HG02588 (cell line): ENCODE data around the gene CREB3L1.

Experiments used
- ATAC-seq: cut with Tn5 transposase; IDR thresholded peaks from one replicate; pipeline ENCODE4 v1.9.1; 2021; ENCODE audit warnings: mild to moderate bottlenecking, moderate library complexity; ENCODE audit not compliant: unreplicated experiment

Gene CREB3L1

GRCh38 chr11:46321757-46322156 is 44.3 kb downstream of the CREB3L1 start:
- ATAC-seq: no peak

DNA sequence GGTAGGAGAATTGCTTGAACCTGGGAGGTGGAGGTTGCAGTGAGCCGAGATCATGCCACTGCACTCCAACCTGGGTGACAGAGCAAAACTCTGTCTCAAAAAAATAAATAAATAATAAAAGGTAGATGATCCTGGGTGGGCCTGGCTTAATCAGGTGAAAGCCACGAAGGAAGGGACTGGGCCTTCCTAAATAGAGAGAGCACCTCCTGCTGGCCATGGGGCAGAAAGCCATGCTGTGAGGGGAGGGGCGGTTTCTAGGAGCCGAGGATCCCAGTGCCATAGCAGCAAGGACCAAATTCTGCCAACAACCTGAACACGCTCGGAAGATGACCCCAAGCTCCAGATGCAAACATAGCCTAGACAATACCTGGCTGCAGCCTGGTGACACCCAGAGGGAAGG is 45.3 kb downstream of the CREB3L1 start:
- no peak for ATAC-seq

- ATAC-seq: no peak
Measured at GRCh38 chr11:46326813-46327416, 49.5 kb downstream of the CREB3L1 start.

DNA sequence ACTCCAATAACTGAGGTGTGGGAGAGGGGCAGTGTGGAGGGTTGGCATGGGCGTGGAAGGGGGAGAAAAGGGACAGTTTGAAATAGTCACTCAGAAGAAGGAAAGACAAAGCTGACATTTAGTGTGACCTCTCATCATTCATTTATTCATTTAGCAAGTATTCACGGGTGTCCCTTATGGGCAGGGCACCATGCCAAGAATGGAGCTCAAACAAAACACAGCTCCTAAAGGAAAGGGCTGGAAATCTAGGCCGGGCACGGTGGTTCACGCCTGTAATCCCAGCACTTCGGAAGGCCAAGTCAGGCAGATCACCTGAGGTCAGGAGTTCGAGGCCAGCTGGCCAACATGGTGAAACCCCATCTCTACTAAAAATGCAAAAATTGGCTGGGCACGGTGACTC is 50.4 kb downstream of the CREB3L1 start:
- ATAC-seq: no peak

GRCh38 chr11:46330154-46330553 is 52.7 kb downstream of the CREB3L1 start:
- no peak for ATAC-seq

- no peak for ATAC-seq
Measured at GRCh38 chr11:46330563-46331281, 53.3 kb downstream of the CREB3L1 start.

DNA sequence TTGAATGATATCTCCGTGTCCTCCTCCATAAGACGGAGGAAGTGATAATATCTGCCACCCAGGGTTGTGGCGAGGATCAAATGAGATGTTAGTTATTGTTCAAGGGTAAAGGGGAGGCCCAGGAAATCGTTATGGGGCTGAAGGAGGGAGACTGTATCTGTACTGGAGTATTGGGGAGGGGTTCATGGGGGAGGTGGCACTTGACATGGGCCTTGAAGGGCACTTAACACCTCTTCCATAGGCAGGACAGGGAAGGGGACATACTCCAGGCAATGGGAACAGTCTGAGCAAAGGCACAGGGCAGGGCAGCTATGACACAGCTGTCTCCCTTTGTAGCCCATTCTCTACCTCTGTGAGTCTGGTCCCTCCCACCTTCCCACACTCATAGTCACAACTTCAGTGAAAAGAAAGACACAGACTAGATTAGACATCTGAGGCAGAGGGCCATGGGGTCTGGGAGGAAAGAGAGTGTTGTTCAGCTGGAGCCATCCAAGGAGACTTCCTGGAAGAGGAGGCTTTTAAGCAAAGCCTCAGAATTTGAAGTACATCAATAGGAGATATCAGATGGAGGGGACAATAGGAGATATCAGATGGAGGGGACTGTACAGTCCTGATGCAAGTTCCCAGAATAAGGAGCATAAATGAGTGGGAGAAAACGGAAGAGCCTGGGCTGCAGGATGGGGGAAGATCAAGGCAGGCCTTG is 54.0 kb downstream of the CREB3L1 start:
- ATAC-seq: no peak

DNA sequence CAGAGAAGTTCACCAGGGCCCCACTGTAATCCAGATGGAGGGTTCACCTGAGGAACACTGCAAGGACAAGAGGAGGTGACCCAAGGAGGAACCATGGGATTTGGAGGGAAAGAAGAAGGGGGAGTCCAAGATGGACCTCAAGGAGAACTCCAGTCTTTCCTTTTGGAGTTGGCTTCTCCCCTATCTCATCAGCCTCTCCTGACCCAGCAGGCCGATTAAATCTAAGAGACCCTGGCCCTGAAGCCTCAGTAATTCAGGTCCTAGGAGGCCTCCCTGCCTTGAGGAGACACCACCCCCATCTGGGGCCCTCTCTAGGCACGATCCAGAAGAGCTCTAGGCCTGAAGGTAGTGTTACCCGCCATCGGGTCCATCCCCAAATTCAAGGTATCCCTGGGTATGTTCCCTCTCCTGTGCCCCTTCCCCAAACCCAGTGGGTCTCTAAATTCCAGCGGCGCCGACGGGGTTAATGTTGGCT is 54.7 kb downstream of the CREB3L1 start:
- ATAC-seq: no peak

- no peak for ATAC-seq
Measured at GRCh38 chr11:46332568-46333393, 55.3 kb downstream of the CREB3L1 start.

DNA sequence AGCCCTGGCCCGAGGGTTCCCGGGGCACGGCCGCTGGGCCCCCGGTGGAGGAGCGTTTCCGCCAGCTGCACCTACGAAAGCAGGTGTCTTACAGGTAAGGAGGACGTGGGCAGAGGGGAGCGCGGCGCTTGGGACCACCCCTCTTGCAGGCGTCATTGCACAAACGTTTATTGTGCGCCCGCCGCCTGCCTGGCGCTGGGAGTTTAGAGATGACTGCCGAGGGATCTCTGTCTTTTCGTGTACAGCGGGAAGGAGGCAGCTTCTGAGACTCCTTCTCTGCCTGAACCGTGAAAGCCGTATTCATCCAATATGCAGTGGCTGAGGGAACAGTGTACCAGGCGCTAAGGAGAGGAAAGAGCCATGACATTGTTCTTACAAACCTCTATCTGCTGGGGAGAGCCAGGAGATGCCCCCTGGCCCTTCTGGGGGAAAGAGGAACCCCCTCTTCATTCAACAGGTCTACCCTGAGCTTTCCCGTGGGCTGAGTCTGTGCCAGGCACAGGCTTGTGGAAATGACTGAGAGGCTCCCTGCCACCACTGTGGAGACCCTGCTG is 56.0 kb downstream of the CREB3L1 start:
- no peak for ATAC-seq

DNA sequence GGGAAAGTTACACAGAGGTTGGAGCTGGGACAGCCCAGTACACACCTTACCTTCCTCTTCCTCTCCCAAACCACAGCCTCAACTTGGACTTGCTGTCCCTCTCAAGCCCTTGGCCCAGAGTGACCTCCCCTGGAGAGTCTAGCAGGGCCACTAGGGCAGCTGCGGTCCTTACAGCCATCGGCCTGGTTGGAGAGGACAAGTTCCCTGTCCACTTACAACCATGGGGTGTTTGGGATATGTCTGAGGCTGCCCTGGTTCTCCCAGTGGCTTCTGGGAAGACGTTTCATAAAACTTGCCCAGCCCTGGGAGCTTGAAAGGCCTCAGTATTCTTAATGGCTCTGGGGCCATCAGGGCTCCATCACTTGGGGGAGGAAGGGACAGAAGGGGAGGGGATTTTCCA is 56.7 kb downstream of the CREB3L1 start:
- no peak for ATAC-seq

GRCh38 chr11:46335271-46335670 is 57.8 kb downstream of the CREB3L1 start:
- no peak for ATAC-seq

- no peak for ATAC-seq
Measured at GRCh38 chr11:46335890-46336562, 58.6 kb downstream of the CREB3L1 start.

DNA sequence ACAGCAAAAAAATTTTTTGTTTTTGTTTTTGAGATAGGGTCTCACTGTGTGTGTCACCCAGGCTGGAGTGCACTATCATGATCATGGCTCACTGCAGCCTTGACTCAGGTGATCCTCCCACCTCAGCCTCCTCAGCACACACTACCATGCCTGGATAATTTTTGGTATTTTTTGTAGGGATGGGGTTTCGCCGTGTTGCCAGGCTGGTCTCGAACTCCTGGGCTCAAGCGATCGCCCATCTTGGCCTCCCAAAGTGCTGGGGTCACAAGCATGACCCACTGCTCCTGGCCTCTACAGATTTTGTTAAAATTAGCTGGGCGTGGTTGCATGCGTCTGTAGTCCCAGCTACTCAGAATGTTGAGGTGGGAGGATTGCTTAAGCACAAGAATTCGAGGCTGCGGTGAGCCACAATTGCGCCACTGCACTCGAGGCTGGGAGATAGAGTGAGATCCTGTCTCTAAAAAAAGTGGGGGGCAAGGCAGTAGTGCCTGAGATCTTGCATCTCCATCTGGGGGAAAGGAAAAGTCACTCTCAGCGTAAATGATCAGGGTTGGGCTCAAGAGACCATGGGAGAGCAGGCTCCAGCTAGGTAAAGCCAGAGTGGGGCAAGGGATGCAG is 59.2 kb downstream of the CREB3L1 start:
- ATAC-seq: no peak

- ATAC-seq: no peak
Measured at GRCh38 chr11:46337626-46338345, 60.3 kb downstream of the CREB3L1 start.

DNA sequence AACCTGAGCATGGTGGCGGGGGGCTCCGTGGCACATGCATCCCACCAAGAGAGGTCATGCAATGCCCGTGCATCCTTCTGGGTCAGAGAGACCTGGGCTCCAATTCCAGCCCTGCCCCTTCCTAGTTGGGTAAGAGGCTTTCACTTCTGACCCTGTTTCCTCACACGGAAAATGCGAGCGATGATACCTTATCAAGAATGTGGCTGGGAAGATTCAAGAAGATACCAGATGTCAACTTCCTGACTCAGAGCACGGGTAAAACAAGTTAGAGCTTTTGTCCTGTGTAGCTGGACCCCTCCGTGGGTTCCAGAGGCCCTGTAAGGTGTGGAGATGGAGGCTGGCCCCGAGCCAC is 61.1 kb downstream of the CREB3L1 start:
- no peak for ATAC-seq

DNA sequence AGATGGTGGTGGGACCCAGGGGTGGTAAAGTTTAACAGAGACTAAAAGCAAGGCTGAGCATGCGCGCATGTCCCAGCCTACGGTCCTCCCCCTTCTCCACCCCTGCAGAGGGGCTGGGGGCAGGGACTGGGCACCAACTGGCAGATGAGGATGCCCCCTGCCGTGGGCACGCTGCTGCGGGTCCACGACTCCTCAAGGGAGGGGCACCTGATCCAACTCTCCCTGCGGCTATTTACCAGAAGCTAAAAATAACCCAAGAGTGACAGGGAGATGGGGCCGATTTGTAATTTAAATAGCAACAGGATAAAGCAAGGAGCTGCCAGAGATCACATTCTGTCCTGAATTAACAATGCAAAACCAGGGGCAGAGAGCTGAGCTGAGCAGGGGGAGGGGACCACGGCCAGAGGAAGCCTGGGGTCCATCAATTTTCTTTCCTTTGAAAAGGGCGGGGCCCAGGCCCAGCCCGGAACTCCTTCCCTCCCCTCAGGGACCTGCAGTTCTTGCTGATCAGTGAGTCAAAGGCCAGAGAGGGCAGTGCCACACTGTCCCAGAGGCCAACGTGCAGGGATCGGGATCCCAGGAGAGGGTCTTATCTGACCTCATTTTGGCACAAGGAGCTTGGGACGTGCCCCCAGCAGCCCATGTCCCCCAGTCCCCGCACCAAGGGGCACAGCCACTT is 61.7 kb downstream of the CREB3L1 start:
- no peak for ATAC-seq

DNA sequence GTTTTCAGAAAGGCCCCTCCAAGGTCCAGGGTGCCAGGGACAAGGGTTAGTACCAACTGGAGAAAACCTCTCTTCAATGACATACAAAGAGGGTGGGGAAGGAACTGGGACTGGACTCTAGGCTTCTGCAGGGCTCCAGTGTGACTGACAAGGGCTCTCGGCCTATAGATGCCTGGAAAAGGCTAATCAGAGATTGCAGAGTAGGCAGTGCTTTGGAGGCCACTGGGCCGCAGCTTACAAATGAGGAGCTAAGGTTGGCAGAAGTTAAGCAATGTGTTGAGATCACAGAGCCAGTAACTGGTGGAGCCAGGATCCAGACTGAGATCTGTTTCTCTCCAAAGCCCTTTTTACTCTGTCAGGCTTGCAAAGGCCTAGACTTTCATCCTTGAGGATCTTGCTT is 62.4 kb downstream of the CREB3L1 start:
- ATAC-seq: no peak

DNA sequence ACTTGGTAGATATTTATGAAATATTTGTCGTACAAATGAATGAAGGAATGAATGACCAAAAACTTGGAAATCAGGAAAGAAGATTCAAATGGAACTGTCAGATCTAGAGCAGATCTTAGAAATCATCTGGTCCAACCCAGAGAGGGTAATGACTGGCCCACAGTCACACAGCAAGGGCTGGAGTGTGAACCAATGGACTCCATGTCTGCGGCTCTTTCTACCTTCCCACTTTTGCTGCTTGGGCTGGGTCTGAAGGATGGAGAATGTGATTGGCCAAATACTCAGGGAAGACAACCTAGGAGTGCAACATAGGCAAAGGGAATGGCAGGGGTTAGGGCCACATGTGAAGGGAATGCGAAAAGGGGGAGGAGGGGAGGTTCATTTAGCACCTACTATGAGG is 64.0 kb downstream of the CREB3L1 start:
- ATAC-seq: no peak
